Bronchial epithelial cell (primary cell): Measurements from ENCODE around the gene S100A4. TPM values are rescaled to one million over a fixed set of nuclear protein-coding genes. Genes with fewer than 3 reads are reported as not detected.
A peak's percentile ranks its signal among the peaks of the same experiment; 100 is the strongest.

Experiments used
- DNase-seq: peaks from one replicate; pipeline ENCODE4 v3.0.0-alpha.2; 2010; ENCODE audit warnings: low read depth
- FAIRE-seq: peaks from 2 replicates; lab custom pipeline; 2011; peaks lifted over from hg19 to GRCh38; lab: Jason Lieb, UNC
- H3K27me3 ChIP-seq: 2 replicates; pipeline ENCODE4 v1.5.1; 2011; ENCODE audit warnings: low read length; ENCODE audit not compliant: control insufficient read depth, insufficient read depth
- H3K36me3 ChIP-seq: 2 replicates; pipeline ENCODE4 v1.5.1; 2011; ENCODE audit warnings: low read length; ENCODE audit not compliant: control insufficient read depth, insufficient read depth
- H3K4me3 ChIP-seq: 2 replicates; pipeline ENCODE4 v1.5.1; 2011; ENCODE audit warnings: mild to moderate bottlenecking, low read depth, low read length, control low read depth
- CTCF ChIP-seq: IDR thresholded peaks from 2 replicates; pipeline ENCODE4 v1.5.1; 2011; ENCODE audit warnings: mild to moderate bottlenecking, moderate library complexity, low read length, control low read depth, inconsistent platforms; ENCODE audit not compliant: insufficient read depth, severe bottlenecking
- total RNA-seq: library from RNA; depleted of rRNA; stranded (reverse); fragments of >200 nt; gene quantifications from 2 replicates; pipeline ENCODE4 v1.2.1, GENCODE V29; 2014

Gene S100A4
- total RNA-seq, 1 donor from 2014 or later = 10.8 TPM

GRCh38 chr1:153509729-153510354 is 35.8 kb downstream of the S100A4 start:
- peak; percentile 32 for FAIRE-seq
- Histone ChIP-seq H3K4me3 (no peak overlapping the region), H3K36me3 (no peaks in the 10 kb centered on the region), H3K27me3 (no peaks in the 10 kb centered on the region)
- peak; percentile 83 for TF ChIP-seq CTCF
- DNase-seq = peak; percentile 26

GRCh38 chr1:153509036-153509435 is 36.6 kb downstream of the S100A4 start:
- peak; percentile 59 for DNase-seq
- no peaks in the 10 kb centered on the region for H3K27me3 ChIP-seq
- no peak overlapping the region for H3K4me3 ChIP-seq
- no peak for TF ChIP-seq CTCF
- H3K36me3 ChIP-seq = no peaks in the 10 kb centered on the region
- FAIRE-seq = no peak

- Histone ChIP-seq H3K27me3 (no peaks in the 10 kb centered on the region), H3K4me3 (no peak overlapping the region), H3K36me3 (no peaks in the 10 kb centered on the region)
- DNase-seq (no peak), FAIRE-seq (no peak)
- TF ChIP-seq CTCF = no peak
Observed at GRCh38 chr1:153507926-153508583, 37.6 kb downstream of the S100A4 start.

- Histone ChIP-seq H3K4me3 (no peak overlapping the region), H3K27me3 (no peaks in the 10 kb centered on the region), H3K36me3 (no peaks in the 10 kb centered on the region)
- DNase-seq (peak; percentile 57), FAIRE-seq (no peak)
- TF ChIP-seq CTCF = no peak
Observed at GRCh38 chr1:153506831-153507413, 38.7 kb downstream of the S100A4 start.

- no peak for DNase-seq
- H3K27me3 ChIP-seq = no peaks in the 10 kb centered on the region
- no peaks in the 10 kb centered on the region for H3K36me3 ChIP-seq
- FAIRE-seq = no peak
- no peak overlapping the region for H3K4me3 ChIP-seq
- TF ChIP-seq CTCF = no peak
Observed at GRCh38 chr1:153506386-153506785, 39.2 kb downstream of the S100A4 start.
